Occipital lobe (tissue), 2 donors: ENCODE results near the gene TRMT10A. TPM values are rescaled to one million over a fixed set of nuclear protein-coding genes. Genes with fewer than 3 reads are reported as not detected.
"Not testable (repeated sequence)": the region's sequence is repeated elsewhere in the genome, so short reads cannot be mapped to it uniquely, and the experiment has no call there.

Experiments
- DNase-seq: peaks from one replicate; lab custom pipeline; 2025; lab: John Stamatoyannopoulos, UW
- total RNA-seq: library from RNA; depleted of rRNA; stranded (reverse); fragments of >200 nt; gene quantifications from one replicate; pipeline ENCODE4 v1.2.3, GENCODE V29; 2014

TRMT10A gene
- total RNA-seq, 1 donor from 2014 or later: 5.6 TPM

DNA sequence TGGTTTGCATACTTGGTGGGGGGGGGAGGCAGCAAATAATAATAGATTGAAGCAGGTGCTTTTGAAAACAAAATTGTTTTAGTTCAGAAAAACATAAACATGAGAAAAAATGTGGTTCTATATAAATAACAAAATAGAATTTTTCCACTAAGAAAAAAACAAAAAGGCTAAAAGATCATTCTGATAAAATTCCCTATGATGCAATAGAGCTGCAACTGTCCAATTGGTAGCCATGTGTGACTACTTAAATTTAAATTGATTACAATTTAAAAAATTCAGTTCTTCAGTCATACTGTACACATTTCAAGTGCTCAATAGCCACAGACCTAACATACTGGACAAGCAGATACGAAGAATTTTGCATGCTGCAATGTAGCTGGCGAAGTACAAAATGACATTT is 11.0 kb downstream of the TRMT10A start:
- DNase-seq: no peak

DNA sequence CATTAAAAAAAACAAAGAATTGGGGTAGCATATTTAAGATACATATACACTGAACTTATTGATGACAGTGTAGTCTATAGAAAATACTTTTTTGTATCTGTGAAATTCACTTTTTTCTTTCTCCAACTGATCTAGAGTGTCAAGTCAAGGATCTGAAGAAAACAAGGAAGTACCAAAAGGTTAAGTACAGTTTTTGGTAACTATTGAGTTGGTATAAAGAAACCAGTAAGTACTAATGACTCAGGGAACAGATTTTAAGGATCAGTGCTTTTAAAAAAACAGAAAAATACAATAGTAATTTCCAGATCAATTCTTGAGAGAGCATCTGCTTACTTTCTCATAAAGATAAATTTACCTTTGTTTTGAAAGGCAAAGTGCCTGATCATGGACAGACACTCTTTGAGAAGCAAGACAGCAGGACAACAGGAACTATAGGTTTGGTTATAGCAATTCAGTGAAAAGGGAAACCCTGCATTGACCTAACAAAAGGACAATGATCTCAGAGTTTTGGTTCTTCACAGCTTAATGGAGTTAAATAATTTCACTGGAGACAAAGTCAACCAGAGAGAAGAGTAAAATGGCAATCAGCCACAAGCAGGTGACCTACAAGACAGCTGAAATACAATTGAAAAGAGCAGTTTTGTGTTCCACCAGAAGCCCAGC is 23.4 kb downstream of the TRMT10A start:
- no peak for DNase-seq

DNA sequence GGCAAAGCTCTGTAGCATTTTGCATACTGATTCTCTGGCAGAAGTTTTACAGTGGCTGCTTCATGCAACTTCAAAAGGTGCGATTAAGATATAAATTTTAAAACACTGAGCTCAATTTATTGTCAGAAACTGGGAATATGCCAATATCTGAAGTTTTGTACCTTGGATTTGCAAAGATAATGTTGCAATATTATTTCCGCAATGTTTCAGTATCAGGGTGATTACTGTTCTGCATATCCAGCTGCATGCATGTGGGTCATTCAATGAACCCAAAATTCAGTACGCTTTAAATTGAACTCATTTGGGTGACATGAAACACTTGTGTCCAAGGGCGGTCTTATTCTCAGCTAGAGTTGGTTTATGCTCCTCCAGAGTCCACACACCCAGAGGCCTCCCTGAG is 26.2 kb downstream of the TRMT10A start:
- DNase-seq: no peak

DNA sequence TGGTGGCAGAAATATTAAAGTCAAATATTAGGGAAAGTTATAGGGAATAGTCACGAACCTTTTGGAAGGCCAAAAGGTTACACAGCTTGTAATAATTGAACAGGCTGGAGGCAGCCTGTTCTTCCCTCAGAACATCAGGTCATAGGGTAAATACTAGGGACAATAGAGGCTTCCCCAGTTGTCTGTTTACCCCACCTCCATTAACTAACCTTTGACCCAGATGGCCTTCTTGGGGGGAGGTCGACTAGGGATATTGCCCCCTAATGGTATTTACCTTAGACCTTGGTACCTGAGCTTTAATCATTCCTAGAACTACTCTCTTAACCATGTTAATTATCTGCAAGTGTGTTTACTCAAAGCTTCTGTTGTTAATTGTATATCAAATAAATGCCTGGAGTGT is 27.0 kb downstream of the TRMT10A start:
- DNase-seq: no peak

DNA sequence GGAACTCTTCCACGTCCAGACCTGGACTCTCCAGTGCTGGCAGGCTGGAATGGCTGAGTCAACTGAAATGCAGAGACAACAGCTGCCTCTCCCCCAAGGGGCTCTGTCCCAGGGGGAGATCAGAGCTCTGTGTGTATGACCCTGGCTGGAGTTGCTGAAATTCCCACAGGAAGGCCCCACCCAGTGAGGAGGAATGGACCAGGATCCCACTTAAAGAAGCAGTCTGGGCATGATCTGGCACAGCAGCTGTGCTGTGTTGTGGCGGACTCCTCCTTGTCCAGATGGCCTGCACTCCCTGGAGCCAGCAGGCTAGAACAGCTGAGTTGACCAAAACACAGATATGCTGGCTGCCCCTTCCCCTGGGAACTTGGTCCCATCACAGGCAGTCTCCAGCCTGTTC is 27.6 kb downstream of the TRMT10A start:
- no peak for DNase-seq

DNA sequence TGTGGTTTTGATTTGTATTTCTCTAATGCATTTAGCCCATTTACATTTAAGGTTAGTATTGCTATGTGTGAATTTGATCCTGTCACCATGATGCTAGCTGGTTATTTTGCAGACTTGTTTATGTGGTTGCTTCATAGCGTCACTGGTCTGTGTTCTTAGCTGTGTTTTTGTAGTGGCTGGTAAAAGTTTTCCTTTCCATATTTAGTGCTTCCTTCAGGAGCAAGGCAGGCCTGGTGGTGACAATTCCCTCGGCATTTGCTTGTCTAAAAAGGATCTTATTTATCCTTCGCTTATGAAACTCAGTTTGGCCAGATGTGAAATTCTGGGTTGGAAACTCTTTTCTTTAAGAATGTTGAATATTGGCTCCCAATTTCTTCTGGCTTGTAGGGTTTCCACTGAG is 29.1 kb downstream of the TRMT10A start:
- not testable (repeated sequence) for DNase-seq

DNA sequence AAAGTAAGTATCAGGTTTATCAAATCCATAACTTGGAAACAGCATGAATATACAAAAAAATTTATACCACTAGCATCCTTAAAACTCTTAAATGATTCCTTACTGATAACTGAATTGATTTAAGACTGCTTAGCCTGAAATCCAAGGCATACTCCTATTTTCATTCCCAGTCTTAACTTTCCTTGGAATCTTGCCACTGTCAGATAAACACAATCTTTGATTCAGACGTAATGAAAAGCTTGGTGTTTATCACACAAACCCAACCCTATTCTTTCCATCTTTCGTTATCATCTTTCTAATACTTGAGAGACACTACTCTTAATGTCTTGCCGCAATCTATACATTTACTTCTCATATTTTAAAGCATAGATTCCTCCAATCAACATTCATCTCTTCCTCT is 33.9 kb downstream of the TRMT10A start:
- no peak for DNase-seq

- no peak for DNase-seq
Observed at GRCh38 chr4:99529228-99529627, 34.6 kb downstream of the TRMT10A start.

- no peak for DNase-seq
Observed at GRCh38 chr4:99518601-99519295, 45.1 kb downstream of the TRMT10A start.

GRCh38 chr4:99510721-99511120 is 53.1 kb downstream of the TRMT10A start, which contains the start of gene C4orf17:
Gene C4orf17, plus strand, starts transcription at chr4:99511021. Its CDS starts 2,061 bp downstream, at chr4:99513082.
- no peak for DNase-seq

GRCh38 chr4:99507762-99508161 is 56.1 kb downstream of the TRMT10A start:
- DNase-seq: no peak

DNA sequence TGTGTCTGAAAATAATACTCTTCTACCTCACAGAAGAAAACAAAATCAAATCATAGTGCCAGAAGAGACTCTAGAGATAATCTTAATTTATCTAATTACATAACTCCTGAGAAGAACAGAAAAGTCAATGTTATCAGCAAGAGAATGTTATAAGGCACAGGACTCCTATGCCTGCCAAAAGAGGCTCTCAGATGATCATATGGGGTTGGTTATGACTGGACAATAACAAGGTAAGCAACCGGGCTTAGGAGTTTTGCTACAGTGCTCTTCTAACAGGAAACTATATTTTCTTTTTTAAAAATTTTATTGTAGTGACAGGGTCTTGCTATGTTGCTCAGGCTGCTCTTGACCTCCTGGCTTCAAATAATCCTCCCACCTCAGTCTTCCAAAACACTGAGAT is 56.5 kb downstream of the TRMT10A start:
- DNase-seq: no peak

- no peak for DNase-seq
Observed at GRCh38 chr4:99506781-99507180, 57.1 kb downstream of the TRMT10A start.

DNA sequence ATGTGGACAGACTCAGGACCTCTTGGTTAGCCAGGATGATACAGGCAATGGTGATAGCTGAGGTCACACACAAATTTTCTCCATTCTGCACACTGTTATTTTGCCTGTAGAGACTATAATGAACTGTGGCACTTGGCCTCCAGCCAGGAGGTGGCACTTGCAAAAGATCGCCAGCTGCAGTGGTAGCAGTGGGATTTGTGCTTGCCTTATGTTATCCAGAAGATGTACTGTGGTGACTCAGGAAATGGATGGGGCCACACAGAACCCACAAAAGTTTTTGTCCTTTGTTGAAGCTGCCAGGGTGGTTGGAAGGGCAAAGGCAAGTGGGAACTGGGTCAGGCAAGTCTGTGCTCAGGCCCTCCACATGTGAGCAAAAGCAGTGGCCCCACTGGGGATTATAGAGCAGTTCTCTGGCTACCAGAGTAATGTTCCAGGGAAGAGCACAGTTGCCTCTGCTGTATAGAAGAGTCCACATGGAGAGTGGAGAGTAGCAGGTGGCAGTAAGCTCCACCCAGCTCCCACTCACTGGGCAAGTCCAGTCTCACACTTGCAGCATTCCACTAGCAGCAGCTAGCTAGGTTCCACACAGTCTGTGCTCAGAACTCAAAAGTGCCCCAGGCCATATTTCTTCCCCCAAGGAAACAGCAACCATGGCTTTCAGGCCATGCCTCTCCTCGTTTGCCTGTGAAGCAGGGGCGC is 58.9 kb downstream of the TRMT10A start:
- no peak for DNase-seq

Other genes starting within 250 kb of the TRMT10A start
- 0.16 TPM for gene ADH1B, start 242.6 kb downstream of the TRMT10A start, total RNA-seq
- gene ADH1C, start 211.3 kb downstream of the TRMT10A start, total RNA-seq: not detected
- not detected for gene ADH7, start 128.7 kb downstream of the TRMT10A start, total RNA-seq
- gene C4orf17, start 53.0 kb downstream of the TRMT10A start, total RNA-seq: not detected
- gene MTTP, start 10.8 kb upstream of the TRMT10A start, total RNA-seq: 3.4 TPM
- 0.47 TPM for gene C4orf54, start 93.8 kb upstream of the TRMT10A start, total RNA-seq